Activated T-helper 17 cell treated with anti-CD3 and anti-CD28 coated beads, Interleukin-2, amount 50 U/mL, for 72 hours (primary cell): ENCODE measurements around the gene FHAD1. TPM values are rescaled to one million over a fixed set of nuclear protein-coding genes. Genes with fewer than 3 reads are reported as not detected.

Experiments
- ATAC-seq: fragments of 150-1000 bp; cut with Tn5 transposase; replicated peaks from 2 replicates; pipeline ENCODE4 v1.10.0; 2021; ENCODE audit warnings: mild to moderate bottlenecking, moderate library complexity
- H3K27ac Mint-ChIP-seq: one replicate; pipeline ENCODE4 v1.8.0; 2022; ENCODE audit warnings: mixed read lengths
- H3K27me3 Mint-ChIP-seq: one replicate; pipeline ENCODE4 v1.8.0; 2022; ENCODE audit warnings: mixed read lengths
- H3K36me3 Mint-ChIP-seq: one replicate; pipeline ENCODE4 v1.8.0; 2022; ENCODE audit warnings: low read depth, mild to moderate bottlenecking, mixed read lengths
- H3K4me1 Mint-ChIP-seq: one replicate; pipeline ENCODE4 v1.8.0; 2022; ENCODE audit warnings: mixed read lengths
- H3K4me3 Mint-ChIP-seq: one replicate; pipeline ENCODE4 v1.8.0; 2022; ENCODE audit warnings: mild to moderate bottlenecking, mixed read lengths
- H3K9me3 Mint-ChIP-seq: one replicate; pipeline ENCODE4 v1.8.0; 2022; ENCODE audit warnings: mixed read lengths
- total RNA-seq, 2 donors: library from RNA; stranded (reverse); gene quantifications; one replicate each; pipeline ENCODE4 v1.2.3, GENCODE V29; 2022

FHAD1 gene
- total RNA-seq, 2 donors from 2014 or later: not detected

DNA sequence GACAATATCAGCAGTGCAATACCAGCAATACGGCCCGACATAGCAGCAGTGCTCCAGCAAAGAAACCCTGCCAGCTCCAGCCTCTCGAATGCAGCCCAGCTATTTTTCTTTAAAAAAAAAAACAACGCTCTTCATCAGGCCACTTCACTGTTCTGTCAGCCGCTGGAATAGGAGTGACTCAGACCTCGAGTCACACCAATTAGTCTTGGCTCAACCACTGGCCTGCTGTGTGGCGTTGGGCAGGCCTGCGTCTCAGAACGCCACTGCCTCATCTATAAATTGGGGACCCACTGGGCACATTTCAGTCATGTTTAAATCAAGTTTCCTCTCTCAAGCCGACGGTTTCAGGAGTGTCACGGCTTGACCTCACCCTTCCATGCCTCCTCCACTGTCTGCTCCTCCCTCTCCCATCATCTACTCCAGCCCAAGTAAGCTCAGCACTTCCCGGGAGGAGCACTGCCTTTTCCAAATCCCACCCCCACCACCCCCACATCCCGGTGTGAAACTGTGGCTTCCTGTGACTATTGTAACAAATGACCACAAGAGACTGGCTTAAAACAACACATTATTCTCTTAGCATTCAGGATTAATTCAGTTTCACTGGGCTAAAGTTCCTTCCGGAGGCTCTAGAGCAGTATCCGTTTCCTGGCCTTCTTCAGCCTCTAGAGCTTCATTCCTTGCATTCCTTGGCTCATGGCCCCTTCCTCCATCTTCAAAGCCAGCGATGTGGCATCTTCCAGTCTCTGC, 90.8 kb downstream of the FHAD1 start:
- Mint-ChIP-seq H3K27me3 (peaks cover 4% of the 10 kb centered on the region), H3K4me1 (no peaks in the 10 kb centered on the region), H3K36me3 (no peaks in the 10 kb centered on the region), H3K9me3 (no peaks in the 10 kb centered on the region), H3K4me3 (no peak overlapping the region), H3K27ac (no peak overlapping the region)
- ATAC-seq: no peak

DNA sequence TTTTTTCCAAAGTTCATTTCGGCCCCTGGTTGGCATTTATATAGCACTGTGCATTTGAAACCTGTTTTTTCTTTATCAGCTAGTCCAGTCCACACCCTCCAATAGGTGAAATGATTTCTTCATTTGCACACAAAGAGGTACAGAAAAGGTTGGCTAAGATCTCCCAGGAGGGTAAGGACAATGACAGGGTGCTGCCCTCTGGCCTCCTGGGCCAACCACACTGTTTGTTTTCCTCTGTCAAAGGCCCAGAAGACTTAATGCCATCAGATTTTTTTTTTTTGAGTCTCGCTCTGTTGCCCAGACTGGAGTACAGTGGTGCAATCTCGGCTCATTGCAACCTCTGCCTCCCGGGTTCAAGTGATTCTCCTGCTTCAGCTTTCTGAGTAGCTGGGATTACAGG, 92.5 kb downstream of the FHAD1 start:
- no peaks in the 10 kb centered on the region for H3K9me3 Mint-ChIP-seq
- H3K27ac Mint-ChIP-seq: no peak overlapping the region
- H3K4me1 Mint-ChIP-seq: no peaks in the 10 kb centered on the region
- H3K4me3 Mint-ChIP-seq: no peak overlapping the region
- H3K36me3 Mint-ChIP-seq: no peaks in the 10 kb centered on the region
- peaks cover 13% of the 10 kb centered on the region for H3K27me3 Mint-ChIP-seq
- ATAC-seq: no peak

DNA sequence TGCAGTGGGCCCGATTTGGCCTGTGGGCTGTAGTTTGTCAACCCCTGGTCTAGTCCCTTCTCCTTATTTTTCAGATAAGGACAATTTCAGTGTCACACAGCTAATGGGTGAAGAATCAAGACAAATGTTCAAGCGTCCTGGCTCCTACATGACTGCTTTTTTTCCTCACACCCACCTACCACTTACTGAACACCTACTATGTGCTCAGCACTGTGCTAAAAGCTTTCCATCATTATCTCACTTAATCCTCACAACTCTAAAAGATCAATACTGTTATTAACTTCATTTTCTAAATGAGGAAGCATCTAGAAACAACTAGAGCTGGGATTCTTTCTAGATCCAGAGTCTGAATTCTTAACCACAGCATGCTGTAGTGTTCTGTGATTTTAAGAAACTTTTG, 94.2 kb downstream of the FHAD1 start:
- peaks cover 9% of the 10 kb centered on the region for H3K4me1 Mint-ChIP-seq
- H3K9me3 Mint-ChIP-seq: no peaks in the 10 kb centered on the region
- H3K36me3 Mint-ChIP-seq: no peaks in the 10 kb centered on the region
- peaks cover 14% of the 10 kb centered on the region for H3K27me3 Mint-ChIP-seq
- peak overlapping the region; percentile 32 for H3K4me3 Mint-ChIP-seq
- peak overlapping the region; percentile 46 for H3K27ac Mint-ChIP-seq
- no peak for ATAC-seq

DNA sequence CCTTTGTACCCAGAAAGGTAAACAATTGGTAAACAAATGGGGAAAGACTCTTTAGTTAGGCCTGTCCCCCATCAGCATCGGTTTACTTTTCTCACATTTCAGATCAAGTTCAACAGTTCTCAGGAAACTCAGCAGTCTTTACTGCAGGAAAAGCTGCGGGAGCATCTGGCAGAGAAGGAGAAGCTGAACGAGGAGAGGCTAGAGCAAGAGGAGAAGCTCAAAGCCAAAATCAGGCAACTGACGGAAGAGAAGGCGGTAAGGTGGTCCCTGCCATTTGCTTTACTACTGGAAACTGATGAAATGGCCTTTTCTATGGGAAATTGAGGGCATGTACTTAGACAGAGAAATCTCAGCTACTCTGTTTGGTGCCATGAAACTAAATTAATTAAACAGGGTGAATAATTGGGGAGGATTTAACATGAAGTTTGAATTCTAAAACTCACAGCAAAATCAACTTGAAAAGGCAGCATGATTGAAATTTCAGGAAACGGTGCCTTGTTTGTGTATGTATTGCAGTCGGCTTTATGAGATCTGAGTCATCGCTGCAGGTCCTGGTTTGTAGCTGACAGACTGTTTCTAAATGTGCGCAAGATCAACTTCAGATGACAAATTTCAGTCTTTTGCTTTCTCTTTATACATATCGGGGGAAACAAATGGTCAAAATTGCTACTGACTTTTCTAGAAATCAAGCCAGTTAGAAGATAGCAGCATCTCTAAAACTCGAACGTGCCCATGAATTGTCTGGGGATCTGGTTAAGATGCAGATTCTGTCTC, 94.8 kb downstream of the FHAD1 start:
- peak overlapping the region; percentile 32 for H3K4me3 Mint-ChIP-seq

DNA sequence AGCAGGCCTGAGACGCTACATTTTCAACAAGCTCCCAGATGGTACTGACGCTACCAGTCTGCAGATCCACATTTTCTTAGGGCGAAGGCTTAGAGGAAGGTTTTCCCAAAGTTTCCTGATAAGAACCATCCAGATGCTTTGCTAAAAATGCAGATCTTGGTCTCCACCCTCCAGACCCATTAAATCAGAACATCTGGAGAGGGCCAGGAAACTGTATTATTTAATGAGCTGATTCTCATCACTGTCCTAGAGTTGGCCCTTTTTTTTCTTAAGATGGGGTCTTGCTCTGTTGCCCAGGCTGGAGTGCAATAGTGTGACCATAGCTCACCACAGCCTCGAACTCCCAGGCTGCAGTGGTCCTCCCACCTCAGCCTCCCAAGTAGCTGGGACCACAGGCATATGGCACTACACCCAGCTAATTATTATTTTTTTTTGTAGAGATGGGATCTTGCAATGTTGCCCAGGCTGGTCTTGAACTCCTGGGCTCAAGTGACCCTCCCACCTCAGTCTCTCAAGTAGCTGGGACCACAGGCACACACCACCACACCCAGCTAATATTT, 95.5 kb downstream of the FHAD1 start:
- Mint-ChIP-seq H3K27me3 (peaks cover 15% of the 10 kb centered on the region), H3K4me3 (peak overlapping the region; percentile 32), H3K27ac (no peak overlapping the region), H3K4me1 (peaks cover 10% of the 10 kb centered on the region), H3K9me3 (no peaks in the 10 kb centered on the region), H3K36me3 (no peaks in the 10 kb centered on the region)
- no peak for ATAC-seq

More for the DNA sequence above, 94.8 kb downstream of the FHAD1 start:
- H3K27me3 Mint-ChIP-seq: peaks cover 14% of the 10 kb centered on the region
- H3K36me3 Mint-ChIP-seq: no peaks in the 10 kb centered on the region
- H3K9me3 Mint-ChIP-seq: no peaks in the 10 kb centered on the region
- H3K27ac Mint-ChIP-seq: peak overlapping the region; percentile 46
- H3K4me1 Mint-ChIP-seq: peaks cover 9% of the 10 kb centered on the region
- peak; percentile 79 for ATAC-seq

DNA sequence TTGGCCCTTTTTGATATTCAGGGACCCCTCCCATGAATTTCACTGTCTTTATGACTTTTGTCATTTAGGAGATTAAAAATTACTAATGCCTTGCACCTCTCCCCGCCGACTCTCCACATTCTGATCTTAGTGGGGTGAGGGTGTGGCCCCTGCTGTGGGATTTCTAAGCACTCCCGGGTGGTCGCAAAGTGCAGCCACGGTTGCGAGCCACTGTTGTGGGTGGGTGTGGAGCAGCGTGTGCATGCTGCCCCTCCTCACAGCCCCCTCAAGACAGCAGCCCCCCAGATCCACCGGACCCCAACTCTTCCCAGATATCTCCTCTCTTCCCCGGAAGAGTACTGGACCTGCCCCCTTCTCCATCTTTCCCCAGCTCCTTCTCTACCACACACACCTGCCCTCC, 96.1 kb downstream of the FHAD1 start:
- H3K36me3 Mint-ChIP-seq: no peaks in the 10 kb centered on the region
- no peaks in the 10 kb centered on the region for H3K9me3 Mint-ChIP-seq
- H3K27ac Mint-ChIP-seq: no peak overlapping the region
- H3K27me3 Mint-ChIP-seq: peaks cover 18% of the 10 kb centered on the region
- ATAC-seq: no peak
- no peak overlapping the region for H3K4me3 Mint-ChIP-seq
- H3K4me1 Mint-ChIP-seq: peaks cover 14% of the 10 kb centered on the region

DNA sequence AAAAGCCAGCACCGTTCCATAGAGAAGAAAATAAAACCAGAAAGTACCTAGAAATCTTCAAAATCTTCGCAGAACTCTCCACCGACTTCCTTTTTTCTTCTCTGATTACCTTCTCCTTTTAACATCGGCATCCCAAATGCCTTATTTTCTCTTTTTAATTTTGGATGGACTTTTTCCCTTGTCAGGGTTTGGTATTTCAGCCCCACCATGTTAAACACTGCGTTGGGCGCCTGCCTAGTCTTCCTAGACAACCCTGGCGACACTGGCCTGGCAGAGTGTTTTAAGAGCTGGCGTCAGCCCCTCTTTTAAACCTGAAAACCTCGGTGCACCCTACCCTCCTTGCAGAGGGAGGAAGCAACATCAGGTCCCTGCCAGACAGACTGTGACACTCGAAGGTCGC, 96.7 kb downstream of the FHAD1 start:
- Mint-ChIP-seq H3K4me3 (no peak overlapping the region), H3K27me3 (peaks cover 18% of the 10 kb centered on the region), H3K27ac (no peak overlapping the region), H3K4me1 (peaks cover 14% of the 10 kb centered on the region), H3K9me3 (no peaks in the 10 kb centered on the region), H3K36me3 (no peaks in the 10 kb centered on the region)
- no peak for ATAC-seq

DNA sequence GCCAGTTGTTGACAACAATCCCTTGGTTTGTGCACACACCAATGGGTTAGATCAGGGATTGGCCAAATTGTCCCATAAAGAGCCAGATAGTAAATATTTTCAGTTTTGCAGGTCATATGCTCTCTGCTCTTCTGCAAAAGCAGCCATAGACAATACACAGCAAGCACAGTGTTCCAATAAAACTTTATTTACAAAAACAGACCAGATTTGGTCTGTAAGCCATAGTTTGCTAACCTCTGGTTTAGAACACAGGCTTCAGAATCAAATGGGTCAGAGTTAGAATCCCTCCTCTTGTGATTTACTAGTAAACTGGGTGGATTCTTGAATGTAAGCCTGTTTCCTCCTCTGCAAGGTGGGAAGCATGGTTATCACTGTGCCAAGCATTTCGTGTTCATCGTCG, 97.4 kb downstream of the FHAD1 start:
- Mint-ChIP-seq H3K27ac (no peak overlapping the region), H3K4me3 (peak overlapping the region; percentile 40), H3K9me3 (no peaks in the 10 kb centered on the region), H3K4me1 (peaks cover 14% of the 10 kb centered on the region), H3K27me3 (peaks cover 18% of the 10 kb centered on the region), H3K36me3 (no peaks in the 10 kb centered on the region)
- ATAC-seq: no peak

DNA sequence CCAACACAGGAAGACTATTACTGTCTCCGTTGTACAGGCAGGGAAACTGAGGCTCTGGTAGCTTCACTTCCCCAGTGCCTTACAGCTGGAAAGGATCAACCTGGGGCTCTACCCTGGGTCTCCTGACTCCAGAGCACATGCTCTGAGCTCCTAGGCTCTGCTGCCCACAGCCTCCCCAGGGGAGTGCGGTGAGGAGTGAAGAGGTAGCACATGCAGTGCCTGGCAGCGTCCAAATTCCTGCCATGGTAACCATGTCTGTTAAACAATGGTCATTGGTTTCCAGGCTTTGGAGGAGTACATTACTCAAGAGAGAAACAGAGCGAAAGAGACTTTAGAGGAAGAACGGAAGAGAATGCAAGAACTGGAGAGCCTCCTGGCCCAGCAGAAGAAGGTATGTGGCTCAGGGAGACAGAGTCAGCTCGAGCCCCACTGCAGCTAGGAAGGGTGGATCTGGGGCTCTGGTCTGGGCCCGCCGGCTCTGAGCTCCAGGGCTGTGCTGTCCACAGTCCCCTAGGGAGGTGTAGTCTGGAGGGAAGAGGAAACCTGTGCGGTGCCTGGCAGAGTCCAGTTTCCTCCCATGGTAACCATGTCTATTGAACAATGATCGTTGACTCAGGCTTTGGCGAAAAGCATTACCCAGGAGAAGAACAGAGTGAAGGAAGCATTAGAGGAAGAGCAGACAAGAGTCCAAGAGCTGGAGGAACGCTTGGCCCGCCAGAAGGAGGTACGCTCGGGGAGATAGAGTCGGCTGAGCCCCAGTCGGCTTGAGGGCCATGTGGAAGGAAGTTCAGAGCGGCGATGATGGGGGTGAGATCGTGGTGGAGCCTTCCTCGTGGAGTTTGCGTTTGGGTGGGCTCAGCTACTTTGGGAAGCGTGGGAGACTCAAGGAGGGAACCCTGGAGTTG, 98.0 kb downstream of the FHAD1 start:
- H3K4me1 Mint-ChIP-seq: peaks cover 14% of the 10 kb centered on the region
- peaks cover 18% of the 10 kb centered on the region for H3K27me3 Mint-ChIP-seq
- no peaks in the 10 kb centered on the region for H3K36me3 Mint-ChIP-seq
- H3K9me3 Mint-ChIP-seq: no peaks in the 10 kb centered on the region
- H3K4me3 Mint-ChIP-seq: peak overlapping the region; percentile 40
- ATAC-seq: no peak
- no peak overlapping the region for H3K27ac Mint-ChIP-seq

DNA sequence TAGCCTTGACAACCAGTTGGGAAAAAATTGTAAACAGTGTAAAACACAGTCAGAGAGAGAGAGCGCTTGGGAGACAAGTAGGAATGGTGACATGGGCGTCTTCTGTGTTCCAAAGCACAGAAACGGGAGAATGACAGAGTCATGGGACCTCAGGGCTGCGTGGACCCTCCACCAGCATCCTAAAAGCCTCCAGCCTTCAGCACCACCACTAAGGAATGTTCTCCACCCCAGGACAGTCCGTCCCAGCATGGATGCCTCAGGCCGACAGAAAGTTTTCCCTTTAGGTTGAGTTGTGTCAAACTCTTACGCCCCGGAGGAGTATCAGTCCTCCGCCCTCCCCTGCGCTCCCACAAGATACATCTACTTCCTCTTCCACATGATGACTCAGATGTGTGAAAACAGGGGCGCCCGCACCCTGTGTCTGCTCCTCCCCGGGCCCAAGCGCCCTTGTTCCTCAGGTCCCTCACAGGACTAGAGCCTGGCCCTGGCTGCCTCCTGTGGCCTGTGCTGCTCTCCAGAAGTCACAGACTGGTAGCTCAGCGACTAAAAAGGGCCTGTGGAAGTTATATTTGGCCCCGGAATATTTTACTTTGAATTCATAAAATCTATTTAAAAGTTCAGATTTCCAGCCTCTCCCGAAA, 98.8 kb downstream of the FHAD1 start:
- H3K36me3 Mint-ChIP-seq: no peaks in the 10 kb centered on the region
- peaks cover 18% of the 10 kb centered on the region for H3K27me3 Mint-ChIP-seq
- H3K27ac Mint-ChIP-seq: no peak overlapping the region
- peak overlapping the region; percentile 40 for H3K4me3 Mint-ChIP-seq
- H3K4me1 Mint-ChIP-seq: peaks cover 14% of the 10 kb centered on the region
- H3K9me3 Mint-ChIP-seq: no peaks in the 10 kb centered on the region
- ATAC-seq: peak; percentile 88

DNA sequence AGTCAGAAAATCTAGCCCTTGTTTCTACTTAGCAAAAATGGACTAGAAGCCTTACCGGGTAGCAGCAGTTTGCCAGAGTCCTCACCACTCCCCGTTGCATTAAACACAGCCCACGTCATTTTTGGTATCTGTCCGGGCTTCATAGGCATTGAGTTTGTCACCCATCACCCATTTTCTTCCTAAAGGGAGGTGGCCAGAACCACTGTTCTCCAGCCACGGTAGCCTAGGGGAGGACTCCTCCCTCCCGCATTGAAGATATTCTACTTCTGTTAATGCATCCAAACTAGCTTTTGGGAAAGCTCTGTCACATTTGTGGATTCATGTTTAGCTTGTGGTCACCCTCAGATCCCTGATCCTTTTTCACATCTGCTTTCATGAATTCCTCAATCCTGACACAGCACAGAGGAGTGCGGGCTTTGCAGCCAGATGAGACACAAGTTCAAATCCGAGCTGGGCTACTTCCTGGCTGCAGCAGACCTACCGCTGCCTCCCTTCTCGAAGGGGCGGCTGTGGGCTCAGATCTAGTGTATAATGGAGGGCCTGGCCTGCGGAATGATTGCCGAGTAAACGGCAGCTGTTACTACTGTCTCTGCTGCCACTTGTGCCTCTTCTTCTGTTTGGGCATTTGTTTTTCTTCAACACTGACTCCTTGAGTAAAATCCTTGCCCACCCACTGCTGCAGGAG, 99.5 kb downstream of the FHAD1 start:
- Mint-ChIP-seq H3K4me1 (peaks cover 14% of the 10 kb centered on the region), H3K27ac (no peak overlapping the region), H3K9me3 (no peaks in the 10 kb centered on the region), H3K36me3 (no peaks in the 10 kb centered on the region), H3K4me3 (peak overlapping the region; percentile 40), H3K27me3 (peaks cover 18% of the 10 kb centered on the region)
- ATAC-seq: no peak

DNA sequence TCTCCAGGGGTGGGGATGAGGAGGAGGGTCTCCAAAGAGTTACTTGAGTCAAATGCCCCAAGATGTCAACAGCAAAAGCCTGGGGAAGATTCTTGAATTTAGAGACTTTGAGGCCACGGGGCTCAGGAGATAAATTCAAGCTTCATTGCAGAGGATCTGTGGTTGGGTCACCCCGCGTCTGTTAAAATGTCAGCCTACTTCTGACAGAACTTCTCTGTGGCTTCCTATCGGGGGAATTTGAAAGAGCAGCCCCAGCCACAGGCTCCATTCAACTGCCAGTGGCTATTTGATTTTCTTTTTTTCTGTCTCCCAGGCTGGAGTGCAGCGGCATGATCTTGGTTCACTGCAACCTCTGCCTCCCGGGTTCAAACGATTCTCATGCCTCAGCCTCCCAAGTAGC, 100.2 kb downstream of the FHAD1 start:
- Mint-ChIP-seq H3K27me3 (peaks cover 18% of the 10 kb centered on the region), H3K36me3 (no peaks in the 10 kb centered on the region), H3K27ac (no peak overlapping the region), H3K4me3 (peak overlapping the region; percentile 26), H3K4me1 (peaks cover 15% of the 10 kb centered on the region), H3K9me3 (no peaks in the 10 kb centered on the region)
- peak; percentile 51 for ATAC-seq

DNA sequence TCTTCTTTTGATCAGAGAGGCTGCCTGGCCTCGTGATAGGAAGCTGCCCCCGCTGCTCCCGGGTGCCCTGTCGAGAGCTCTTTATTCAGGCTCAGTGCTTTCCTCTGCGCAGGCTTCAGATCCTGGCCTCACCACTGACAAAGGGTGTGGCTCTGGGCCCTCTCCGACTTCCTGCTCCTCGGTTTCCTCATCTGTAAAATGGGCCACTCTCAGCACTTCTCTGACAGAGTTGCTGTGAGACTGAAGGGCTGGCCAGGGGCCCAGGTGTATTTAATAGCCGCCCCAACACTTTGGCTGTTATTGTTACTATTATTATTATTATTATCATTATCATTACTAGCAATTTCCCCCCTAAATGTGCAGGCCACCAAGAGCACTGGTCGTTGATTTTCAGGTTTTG, 101.6 kb downstream of the FHAD1 start:
- H3K9me3 Mint-ChIP-seq: no peaks in the 10 kb centered on the region
- peaks cover 22% of the 10 kb centered on the region for H3K4me1 Mint-ChIP-seq
- no peaks in the 10 kb centered on the region for H3K36me3 Mint-ChIP-seq
- H3K27ac Mint-ChIP-seq: no peak overlapping the region
- no peak overlapping the region for H3K4me3 Mint-ChIP-seq
- no peak for ATAC-seq
- peaks cover 13% of the 10 kb centered on the region for H3K27me3 Mint-ChIP-seq
